Glutamatergic neuron (in vitro differentiated cells): ENCODE data around the gene ALS2. TPM values are rescaled to one million over a fixed set of nuclear protein-coding genes. Genes with fewer than 3 reads are reported as not detected.
"Not testable (repeated sequence)": the region's sequence is repeated elsewhere in the genome, so short reads cannot be mapped to it uniquely, and the experiment has no call there.

Experiments used
- DNase-seq: peaks from one replicate; pipeline ENCODE4 v3.0.0; 2022
- H3K27ac Mint-ChIP-seq: one replicate; pipeline ENCODE4 v1.8.0; 2020; ENCODE audit warnings: mild to moderate bottlenecking, mixed read lengths, inconsistent platforms; ENCODE audit not compliant: unreplicated experiment
- H3K27me3 Mint-ChIP-seq: one replicate; pipeline ENCODE4 v1.8.0; 2020; ENCODE audit warnings: mild to moderate bottlenecking, moderate library complexity, mixed read lengths, inconsistent platforms; ENCODE audit not compliant: unreplicated experiment
- H3K36me3 Mint-ChIP-seq: one replicate; pipeline ENCODE4 v1.8.0; 2020; ENCODE audit warnings: mild to moderate bottlenecking, mixed read lengths, inconsistent platforms; ENCODE audit not compliant: unreplicated experiment
- H3K4me1 Mint-ChIP-seq: one replicate; pipeline ENCODE4 v1.8.0; 2020; ENCODE audit warnings: mild to moderate bottlenecking, low read depth, mixed read lengths, inconsistent platforms; ENCODE audit not compliant: unreplicated experiment
- H3K4me3 Mint-ChIP-seq: one replicate; pipeline ENCODE4 v1.8.0; 2020; ENCODE audit warnings: mild to moderate bottlenecking, mixed read lengths, inconsistent platforms; ENCODE audit not compliant: unreplicated experiment
- H3K9me3 Mint-ChIP-seq: one replicate; pipeline ENCODE4 v1.8.0; 2020; ENCODE audit warnings: mild to moderate bottlenecking, moderate library complexity, mixed read lengths, inconsistent platforms; ENCODE audit not compliant: unreplicated experiment
- total RNA-seq: library from RNA; stranded (reverse); fragmentation: NEBNext Ultra II Directional; extraction: Animal tissue kit (Norgen Biotek cat#: 25700); gene quantifications from one replicate; pipeline ENCODE4 v1.2.1, GENCODE V29; 2021; ENCODE audit not compliant: unreplicated experiment
- TF ChIP-seq, protein P1 (sequence below): fragments of 200-600 bp; sonication (generic); IDR thresholded peaks from one replicate; pipeline ENCODE4 v1.5.0; 2021; ENCODE audit not compliant: partially characterized antibody, unreplicated experiment

Gene ALS2
- total RNA-seq, 1 donor from 2014 or later: 44.0 TPM

- Mint-ChIP-seq H3K4me1 (no peaks in the 10 kb centered on the region), H3K9me3 (no peaks in the 10 kb centered on the region), H3K36me3 (no peaks in the 10 kb centered on the region), H3K4me3 (no peak overlapping the region), H3K27me3 (no peaks in the 10 kb centered on the region), H3K27ac (no peak overlapping the region)
- TF ChIP-seq, protein P1, sequence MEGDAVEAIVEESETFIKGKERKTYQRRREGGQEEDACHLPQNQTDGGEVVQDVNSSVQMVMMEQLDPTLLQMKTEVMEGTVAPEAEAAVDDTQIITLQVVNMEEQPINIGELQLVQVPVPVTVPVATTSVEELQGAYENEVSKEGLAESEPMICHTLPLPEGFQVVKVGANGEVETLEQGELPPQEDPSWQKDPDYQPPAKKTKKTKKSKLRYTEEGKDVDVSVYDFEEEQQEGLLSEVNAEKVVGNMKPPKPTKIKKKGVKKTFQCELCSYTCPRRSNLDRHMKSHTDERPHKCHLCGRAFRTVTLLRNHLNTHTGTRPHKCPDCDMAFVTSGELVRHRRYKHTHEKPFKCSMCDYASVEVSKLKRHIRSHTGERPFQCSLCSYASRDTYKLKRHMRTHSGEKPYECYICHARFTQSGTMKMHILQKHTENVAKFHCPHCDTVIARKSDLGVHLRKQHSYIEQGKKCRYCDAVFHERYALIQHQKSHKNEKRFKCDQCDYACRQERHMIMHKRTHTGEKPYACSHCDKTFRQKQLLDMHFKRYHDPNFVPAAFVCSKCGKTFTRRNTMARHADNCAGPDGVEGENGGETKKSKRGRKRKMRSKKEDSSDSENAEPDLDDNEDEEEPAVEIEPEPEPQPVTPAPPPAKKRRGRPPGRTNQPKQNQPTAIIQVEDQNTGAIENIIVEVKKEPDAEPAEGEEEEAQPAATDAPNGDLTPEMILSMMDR: no peak
- DNase-seq: no peak
These were observed 106.4 kb downstream of the ALS2 start for GRCh38 chr2:201674298-201674697.

GRCh38 chr2:201673546-201673945 lies 107.2 kb downstream of the ALS2 start:
- no peaks in the 10 kb centered on the region for H3K36me3 Mint-ChIP-seq
- no peak overlapping the region for H3K4me3 Mint-ChIP-seq
- H3K4me1 Mint-ChIP-seq: no peaks in the 10 kb centered on the region
- TF ChIP-seq, protein P1: no peak
- H3K27me3 Mint-ChIP-seq: peaks cover 2% of the 10 kb centered on the region
- H3K9me3 Mint-ChIP-seq: no peaks in the 10 kb centered on the region
- H3K27ac Mint-ChIP-seq: no peak overlapping the region
- no peak for DNase-seq

- H3K27me3 Mint-ChIP-seq, H3K9me3 Mint-ChIP-seq, H3K36me3 Mint-ChIP-seq, H3K27ac Mint-ChIP-seq, DNase-seq, H3K4me3 Mint-ChIP-seq, H3K4me1 Mint-ChIP-seq: not testable (repeated sequence)
These were observed 109.5 kb downstream of the ALS2 start for GRCh38 chr2:201671205-201671604.

- H3K27ac Mint-ChIP-seq: no peak overlapping the region
- DNase-seq: no peak
- peaks cover 2% of the 10 kb centered on the region for H3K27me3 Mint-ChIP-seq
- H3K4me1 Mint-ChIP-seq: no peaks in the 10 kb centered on the region
- no peaks in the 10 kb centered on the region for H3K36me3 Mint-ChIP-seq
- TF ChIP-seq, protein P1: no peak
- no peak overlapping the region for H3K4me3 Mint-ChIP-seq
- H3K9me3 Mint-ChIP-seq: no peaks in the 10 kb centered on the region
These were observed 110.9 kb downstream of the ALS2 start for GRCh38 chr2:201669865-201670264.

GRCh38 chr2:201668402-201668910 lies 112.3 kb downstream of the ALS2 start:
- no peak overlapping the region for H3K27ac Mint-ChIP-seq
- no peaks in the 10 kb centered on the region for H3K36me3 Mint-ChIP-seq
- no peak overlapping the region for H3K4me3 Mint-ChIP-seq
- H3K9me3 Mint-ChIP-seq: peaks cover 2% of the 10 kb centered on the region
- TF ChIP-seq, protein P1: no peak
- no peak for DNase-seq
- H3K4me1 Mint-ChIP-seq: no peaks in the 10 kb centered on the region
- peaks cover 2% of the 10 kb centered on the region for H3K27me3 Mint-ChIP-seq

DNA sequence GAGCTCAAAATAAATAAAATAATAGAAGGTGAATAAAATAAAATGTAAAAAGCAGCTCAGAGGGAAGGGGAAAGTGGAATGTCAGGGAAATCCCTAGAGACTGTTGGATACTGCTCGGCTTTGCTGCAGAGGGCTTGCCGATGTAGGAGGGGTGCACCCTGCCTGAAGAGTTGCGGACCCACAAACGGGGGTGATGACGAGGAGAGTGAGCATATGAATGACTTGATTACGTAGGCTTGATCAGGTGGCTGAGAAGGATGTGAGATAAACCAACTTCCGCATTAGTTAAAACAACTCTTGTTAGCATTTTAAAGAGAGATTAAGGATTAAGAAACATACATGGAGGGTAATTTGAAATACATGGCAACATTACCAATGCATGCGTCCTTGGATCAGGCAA lies 116.4 kb downstream of the ALS2 start:
- H3K4me3 Mint-ChIP-seq: no peak overlapping the region
- H3K36me3 Mint-ChIP-seq: no peaks in the 10 kb centered on the region
- no peak overlapping the region for H3K27ac Mint-ChIP-seq
- peaks cover 2% of the 10 kb centered on the region for H3K27me3 Mint-ChIP-seq
- H3K9me3 Mint-ChIP-seq: peaks cover 2% of the 10 kb centered on the region
- no peak for DNase-seq
- TF ChIP-seq, protein P1: no peak
- H3K4me1 Mint-ChIP-seq: no peaks in the 10 kb centered on the region
